CD4-positive, alpha-beta T cell (primary cell): ENCODE data around the gene NDUFS6. TPM values are rescaled to one million over a fixed set of nuclear protein-coding genes. Genes with fewer than 3 reads are reported as not detected.
A peak's percentile ranks its signal among the peaks of the same experiment; 100 is the strongest.

ENCODE experiments used
- ATAC-seq: fragments of 200-7000 bp; cut with Tn5 transposase; one replicate; pipeline ENCODE4 v1.10.0; 2022; ENCODE audit warnings: mild to moderate bottlenecking; ENCODE audit not compliant: poor library complexity
- CTCF ChIA-PET: fragments of 350-600 bp; sonication (Branson Sonifier 250); formaldehyde crosslinking; loops from one replicate; lab custom pipeline; 2021; ENCODE audit warnings: antibody characterized with exemption, inconsistent platforms; lab: Charles Lee
- POLR2A ChIA-PET: fragments of 350-600 bp; sonication (Branson Sonifier 250); formaldehyde crosslinking; loops from one replicate; lab custom pipeline; 2021; ENCODE audit warnings: antibody characterized with exemption, inconsistent platforms; lab: Charles Lee
- DNase-seq, 14 experiments: peaks; one replicate each; pipeline ENCODE4 v3.0.0-alpha.2; 2013 to 2020; ENCODE audit warnings: mixed read lengths in 2 of 14
- H3K27ac ChIP-seq, 2 donors: one replicate each; pipeline versions ENCODE4 v1.5.1 to v1.7.0; 2013; ENCODE audit warnings: low read length in 2 of 2, low read depth in 1 of 2, mild to moderate bottlenecking in 1 of 2
- H3K27me3 ChIP-seq, 2 experiments: 1 replicate in 1 of 2; 2 replicates in 1 of 2; pipeline versions ENCODE4 v1.6.1 to v1.7.0; 2013; ENCODE audit warnings: low read length in 2 of 2, control low read depth in 1 of 2, mild to moderate bottlenecking in 1 of 2, moderate library complexity in 1 of 2; ENCODE audit not compliant: insufficient read depth in 2 of 2, control insufficient read depth in 1 of 2
- H3K36me3 ChIP-seq: one replicate; pipeline ENCODE4 v1.6.1; 2013; ENCODE audit warnings: low read length, control low read depth; ENCODE audit not compliant: insufficient read depth
- H3K4me1 ChIP-seq: one replicate; pipeline ENCODE4 v1.6.1; 2013; ENCODE audit warnings: low read length, control low read depth; ENCODE audit not compliant: insufficient read depth
- H3K4me3 ChIP-seq: one replicate; pipeline ENCODE4 v1.5.1; 2013; ENCODE audit warnings: mild to moderate bottlenecking, low read length, moderate library complexity
- H3K9me3 ChIP-seq, 2 experiments: 1 replicate in 1 of 2; 2 replicates in 1 of 2; pipeline versions ENCODE4 v1.6.1 to v1.7.0; 2013; ENCODE audit warnings: low read length in 2 of 2, mild to moderate bottlenecking in 2 of 2, control low read depth in 1 of 2, moderate library complexity in 1 of 2; ENCODE audit not compliant: control insufficient read depth in 1 of 2, insufficient read depth in 1 of 2
- H3K27ac Mint-ChIP-seq: one replicate; pipeline ENCODE4 v1.8.0; 2020; ENCODE audit warnings: mixed read lengths
- H3K27me3 Mint-ChIP-seq: one replicate; pipeline ENCODE4 v1.8.0; 2021; ENCODE audit warnings: mixed read lengths
- H3K36me3 Mint-ChIP-seq: one replicate; pipeline ENCODE4 v1.8.0; 2021; ENCODE audit warnings: low read depth, mixed read lengths
- H3K4me1 Mint-ChIP-seq: one replicate; pipeline ENCODE4 v1.8.0; 2021; ENCODE audit warnings: low read depth, mixed read lengths
- H3K4me3 Mint-ChIP-seq: one replicate; pipeline ENCODE4 v1.8.0; 2020; ENCODE audit warnings: mild to moderate bottlenecking, mixed read lengths
- H3K9me3 Mint-ChIP-seq: one replicate; pipeline ENCODE4 v1.8.0; 2020; ENCODE audit warnings: mixed read lengths
- intact Hi-C, 2 experiments: fragments of 100-400 bp; cut with DNase I in 1 of 2; cut with micrococcal nuclease in 1 of 2; formaldehyde crosslinking; loops; one replicate each; pipeline versions ENCODE4 v1.15.1 to v1.9.0; 2023 to 2025; cut with DNase I, micrococcal nuclease
- total RNA-seq, 174 experiments: library from RNA in 2 of 174; stranded (reverse) in 2 of 174; gene quantifications; one replicate each; pipeline ENCODE4 v1.2.3 and lab custom pipeline; 2021 to 2026
- TF ChIP-seq, protein P1 (sequence below): fragments of 200-600 bp; IDR thresholded peaks from one replicate; pipeline ENCODE4 v1.8.0; 2022; ENCODE audit warnings: antibody characterized with exemption, mild to moderate bottlenecking

Gene NDUFS6
- total RNA-seq, 2 experiments from 2014 or later = 13.1 to 17.5 TPM

DNA sequence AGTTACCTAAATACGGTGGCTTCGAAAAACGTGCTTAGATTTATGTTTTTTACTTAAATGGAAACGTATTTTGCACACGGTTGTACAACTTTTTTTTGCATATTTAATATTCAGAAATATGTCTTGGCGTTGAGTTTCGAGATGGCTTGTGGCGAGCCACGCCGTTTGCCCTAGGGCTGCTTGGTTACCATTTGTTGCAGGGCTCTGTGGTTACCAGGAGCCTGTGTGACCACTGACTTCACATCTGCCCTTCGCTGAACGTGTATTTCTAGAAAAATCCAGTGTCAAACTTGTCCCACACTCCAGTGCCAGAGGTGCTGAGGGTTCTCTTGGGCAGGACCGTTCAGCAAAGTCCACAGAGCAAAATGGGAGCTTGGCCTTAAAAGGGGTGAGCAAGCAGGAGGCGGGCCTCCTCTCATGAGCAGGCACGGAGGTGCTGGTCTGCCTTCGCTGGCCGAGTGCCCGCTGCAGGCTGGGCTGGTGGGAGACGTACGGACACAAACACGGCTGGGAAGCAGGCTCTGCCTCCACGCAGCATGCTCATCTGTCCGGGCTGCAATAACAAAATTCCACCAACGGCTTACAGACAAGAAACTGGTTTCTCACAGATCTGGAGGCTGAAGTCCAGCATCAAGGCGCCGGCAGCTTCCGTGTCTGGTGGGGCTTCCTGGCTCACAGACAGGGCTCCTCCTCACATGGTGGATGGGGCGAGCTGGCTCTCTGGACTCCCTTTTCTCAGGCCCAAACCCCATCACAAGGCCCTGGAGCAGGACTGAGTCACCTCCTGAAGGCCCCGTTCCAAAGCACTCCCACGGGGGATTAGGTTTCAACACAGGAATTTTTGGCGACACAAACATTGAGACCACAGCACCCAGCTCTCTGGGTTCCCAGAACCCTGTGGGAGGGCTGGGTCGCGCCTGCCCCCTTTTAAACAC lies 7.0 kb upstream of the NDUFS6 start:
- Mint-ChIP-seq H3K9me3 (no peaks in the 10 kb centered on the region), H3K27me3 (no peaks in the 10 kb centered on the region), H3K36me3 (peaks cover 32% of the 10 kb centered on the region), H3K27ac (peak overlapping the region; percentile 86), H3K4me1 (peaks cover 63% of the 10 kb centered on the region), H3K4me3 (peak overlapping the region; percentile 73)
- ChIA-PET CTCF (no interaction called here), POLR2A (no interaction called here)
- TF ChIP-seq, protein P1, sequence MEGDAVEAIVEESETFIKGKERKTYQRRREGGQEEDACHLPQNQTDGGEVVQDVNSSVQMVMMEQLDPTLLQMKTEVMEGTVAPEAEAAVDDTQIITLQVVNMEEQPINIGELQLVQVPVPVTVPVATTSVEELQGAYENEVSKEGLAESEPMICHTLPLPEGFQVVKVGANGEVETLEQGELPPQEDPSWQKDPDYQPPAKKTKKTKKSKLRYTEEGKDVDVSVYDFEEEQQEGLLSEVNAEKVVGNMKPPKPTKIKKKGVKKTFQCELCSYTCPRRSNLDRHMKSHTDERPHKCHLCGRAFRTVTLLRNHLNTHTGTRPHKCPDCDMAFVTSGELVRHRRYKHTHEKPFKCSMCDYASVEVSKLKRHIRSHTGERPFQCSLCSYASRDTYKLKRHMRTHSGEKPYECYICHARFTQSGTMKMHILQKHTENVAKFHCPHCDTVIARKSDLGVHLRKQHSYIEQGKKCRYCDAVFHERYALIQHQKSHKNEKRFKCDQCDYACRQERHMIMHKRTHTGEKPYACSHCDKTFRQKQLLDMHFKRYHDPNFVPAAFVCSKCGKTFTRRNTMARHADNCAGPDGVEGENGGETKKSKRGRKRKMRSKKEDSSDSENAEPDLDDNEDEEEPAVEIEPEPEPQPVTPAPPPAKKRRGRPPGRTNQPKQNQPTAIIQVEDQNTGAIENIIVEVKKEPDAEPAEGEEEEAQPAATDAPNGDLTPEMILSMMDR = no peak
- Histone ChIP-seq H3K27me3 (no peaks in the 10 kb centered on the region), H3K27ac (peak overlapping the region in 1 of 2 donors; percentile 50), H3K9me3 (no peaks in the 10 kb centered on the region), H3K4me1 (peaks cover 68% of the 10 kb centered on the region), H3K36me3 (peaks cover 28% of the 10 kb centered on the region), H3K4me3 (no peak overlapping the region)
- intact Hi-C loops = loop anchor here (1.0 to 10.0 kb wide), 4 partner anchors 7 to 1182 kb away; partner anchors contain the start of genes CEP72 (in 1 of the 2), CLPTM1L (in 1 of the 2), LPCAT1 (in 1 of the 2) and NDUFS6 (in 1 of the 2)
- ATAC-seq (no peak), DNase-seq (no peak)

DNA sequence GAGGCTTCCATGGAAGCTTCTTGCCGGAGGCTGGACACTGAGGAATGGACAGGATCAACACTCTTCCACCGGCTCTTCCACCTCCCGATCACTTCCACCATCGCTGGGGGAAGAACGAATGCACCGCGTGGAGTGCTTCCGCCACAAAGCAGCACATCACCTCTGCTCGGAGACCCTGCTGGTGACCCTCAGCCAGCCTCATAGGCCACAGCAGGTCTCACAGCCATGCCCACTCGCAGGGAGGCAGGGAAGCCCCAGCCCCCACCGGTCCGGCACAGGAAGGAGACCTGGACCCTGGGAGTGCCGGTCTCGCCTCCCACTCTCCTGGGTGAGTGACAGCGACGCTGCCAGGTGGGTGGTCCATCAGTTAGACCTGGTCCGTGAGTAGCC lies 6.3 kb upstream of the NDUFS6 start:
- Histone ChIP-seq H3K4me1 (peaks cover 64% of the 10 kb centered on the region), H3K9me3 (no peaks in the 10 kb centered on the region), H3K27ac (no peak overlapping the region), H3K27me3 (no peaks in the 10 kb centered on the region), H3K36me3 (peaks cover 28% of the 10 kb centered on the region), H3K4me3 (no peak overlapping the region)
- ATAC-seq (no peak), DNase-seq (no peak)
- TF ChIP-seq, protein P1 = no peak
- peaks cover 37% of the 10 kb centered on the region for H3K36me3 Mint-ChIP-seq
- peak overlapping the region; percentile 6 for H3K27ac Mint-ChIP-seq
- H3K9me3 Mint-ChIP-seq = no peaks in the 10 kb centered on the region
- intact Hi-C loops = loop anchor here in 1 of 2 experiments (5.0 to 10.0 kb wide), 6 partner anchors 58 to 1183 kb away; partner anchors contain the start of genes CEP72, CLPTM1L and LPCAT1
- CTCF ChIA-PET = no interaction called here
- no peak overlapping the region for H3K4me3 Mint-ChIP-seq
- POLR2A ChIA-PET = no interaction called here
- no peaks in the 10 kb centered on the region for H3K27me3 Mint-ChIP-seq
- peaks cover 61% of the 10 kb centered on the region for H3K4me1 Mint-ChIP-seq

DNA sequence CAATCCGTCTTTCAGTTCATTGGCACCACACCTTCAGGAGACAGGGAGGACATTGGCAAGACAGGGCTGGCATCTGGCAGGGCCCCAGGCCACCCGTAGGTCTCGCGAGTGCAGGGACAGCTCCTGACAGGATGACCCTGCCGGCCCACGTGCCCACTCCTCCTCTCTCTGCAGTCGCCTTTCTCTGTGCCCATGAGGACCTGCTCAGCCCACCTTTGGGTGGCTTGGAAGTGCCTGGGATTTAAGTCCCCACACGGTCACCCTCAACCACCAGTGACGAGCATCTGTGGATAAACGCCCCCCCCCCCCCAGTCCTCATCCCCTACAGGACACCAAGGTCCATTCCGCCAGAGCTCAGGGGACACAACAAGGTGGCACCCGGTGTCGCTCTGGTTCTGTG lies 5.7 kb upstream of the NDUFS6 start:
- H3K36me3 Mint-ChIP-seq = peaks cover 43% of the 10 kb centered on the region
- no peak overlapping the region for H3K4me3 ChIP-seq
- H3K27me3 ChIP-seq = no peaks in the 10 kb centered on the region
- no peaks in the 10 kb centered on the region for H3K9me3 Mint-ChIP-seq
- DNase-seq = no peak
- ChIA-PET CTCF (no interaction called here), POLR2A (no interaction called here)
- ATAC-seq = no peak
- H3K27ac ChIP-seq = no peak overlapping the region
- intact Hi-C loops = loop anchor here in 1 of 2 experiments (5.0 to 10.0 kb wide), 4 partner anchors 58 to 451 kb away; partner anchors contain the start of gene CLPTM1L
- peaks cover 64% of the 10 kb centered on the region for H3K4me1 ChIP-seq
- H3K27me3 Mint-ChIP-seq = no peaks in the 10 kb centered on the region
- H3K4me3 Mint-ChIP-seq = peak overlapping the region; percentile 12
- H3K36me3 ChIP-seq = peaks cover 28% of the 10 kb centered on the region
- H3K9me3 ChIP-seq = no peaks in the 10 kb centered on the region
- TF ChIP-seq, protein P1 = no peak
- H3K4me1 Mint-ChIP-seq = peaks cover 62% of the 10 kb centered on the region
- H3K27ac Mint-ChIP-seq = peak overlapping the region; percentile 6
